Activated gamma-delta T cell treated with Interleukin-2 at 50 U/mL for 16 hours (primary cell): ENCODE data around the gene TSR3.
A peak's percentile ranks its signal among the peaks of the same experiment; 100 is the strongest.

Experiments
- DNase-seq: peaks from one replicate; pipeline ENCODE4 v3.0.0-alpha.2; 2020

Gene TSR3

GRCh38 chr16:1351582-1352362, at the start of gene TSR3, which contains the start of gene GNPTG:
Gene TSR3 (minus strand): TSS chr16:1351878. CDS start chr16:1351804, 74 bp downstream.
Gene GNPTG (plus strand): TSS chr16:1351931. CDS start chr16:1351966, 35 bp downstream.
- DNase-seq: peak; percentile 82

- no peak for DNase-seq
Observed at GRCh38 chr16:1401061-1401757, 49.5 kb upstream of the TSR3 start.

DNA sequence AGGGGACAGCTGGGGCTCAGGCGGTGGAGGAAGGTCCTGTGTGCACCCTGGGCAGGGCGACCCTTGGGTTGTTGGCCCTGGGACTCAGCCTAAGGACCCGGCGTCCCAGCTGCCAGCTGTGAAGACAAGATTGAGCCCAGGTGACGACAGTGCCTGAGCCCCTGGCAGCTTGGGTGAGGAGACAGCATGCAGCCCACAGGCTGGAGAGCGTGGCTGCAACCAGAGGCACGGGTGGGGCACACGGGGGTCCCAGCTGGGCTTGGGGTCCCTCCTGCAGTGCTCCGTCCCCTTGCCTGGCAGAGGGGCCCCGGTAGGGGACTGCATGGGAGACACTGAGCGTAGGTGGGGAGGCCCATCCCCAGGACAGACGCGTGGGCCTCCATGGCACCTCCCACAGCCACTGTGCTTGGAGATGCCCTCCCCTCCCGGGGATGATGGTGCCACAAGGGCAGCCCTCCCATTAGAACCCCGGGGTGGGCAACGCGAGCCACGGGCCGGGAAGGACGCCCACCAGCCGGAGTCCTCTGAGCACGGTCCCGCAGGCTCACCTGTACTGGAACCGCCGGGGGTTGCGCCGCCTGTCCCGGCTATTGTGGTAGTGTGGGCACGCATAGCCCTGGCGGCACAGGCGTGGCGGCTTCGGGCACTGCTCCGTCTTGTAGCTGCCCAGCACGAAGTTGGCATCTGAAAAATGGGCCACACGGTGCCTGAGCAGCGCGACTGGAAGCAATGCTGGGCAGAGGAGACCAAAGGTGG, 47.3 kb upstream of the TSR3 start:
- no peak for DNase-seq

- DNase-seq: no peak
Observed at GRCh38 chr16:1398351-1398750, 46.7 kb upstream of the TSR3 start.

DNA sequence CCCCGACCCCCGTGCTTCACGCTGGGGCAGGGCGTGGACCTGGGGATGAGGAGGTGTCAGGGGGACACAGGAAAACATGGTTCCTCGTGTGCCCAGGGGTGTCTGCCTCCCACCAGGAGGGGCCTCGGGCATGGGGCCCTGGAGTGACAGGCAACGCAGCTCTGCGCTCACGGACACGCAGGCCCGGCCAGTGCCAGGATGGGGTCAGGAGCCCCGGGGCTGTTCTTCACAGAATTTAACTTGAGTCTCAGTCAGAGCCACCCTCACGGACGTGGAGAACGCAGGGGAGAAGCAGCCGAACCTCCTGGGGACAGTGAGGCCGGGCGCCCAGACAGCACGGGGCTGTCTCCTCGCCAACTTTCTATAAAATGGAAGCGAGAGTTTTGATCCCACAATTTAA, 46.1 kb upstream of the TSR3 start:
- no peak for DNase-seq

DNA sequence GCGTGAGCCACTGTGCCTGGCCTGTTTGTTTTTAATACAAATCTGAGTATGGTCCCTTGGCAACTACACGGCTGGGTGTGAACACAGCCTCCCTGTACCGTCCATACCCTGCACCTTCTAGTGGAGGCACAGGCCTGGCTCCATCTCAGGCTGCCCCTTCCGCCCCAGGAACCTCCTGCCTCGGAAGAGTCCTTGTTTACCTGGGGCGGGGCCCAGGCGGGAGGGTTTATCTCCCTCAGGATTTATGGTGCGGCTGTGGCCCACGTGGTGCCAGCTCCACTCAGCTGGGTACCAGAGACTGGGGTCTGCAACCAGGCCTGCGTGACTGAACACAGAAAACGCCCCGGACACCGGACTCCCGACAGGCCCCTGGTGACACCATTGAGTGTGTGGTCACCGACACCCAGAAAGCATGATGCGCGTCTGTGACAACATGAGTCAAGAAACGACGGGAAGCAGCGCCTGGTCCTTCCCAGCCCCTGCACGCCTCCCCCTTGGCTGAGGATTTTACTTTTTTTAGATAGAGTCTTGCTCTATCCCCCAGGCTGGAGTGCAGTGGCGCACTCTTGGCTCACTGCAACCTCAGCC, 43.9 kb upstream of the TSR3 start:
- no peak for DNase-seq

DNA sequence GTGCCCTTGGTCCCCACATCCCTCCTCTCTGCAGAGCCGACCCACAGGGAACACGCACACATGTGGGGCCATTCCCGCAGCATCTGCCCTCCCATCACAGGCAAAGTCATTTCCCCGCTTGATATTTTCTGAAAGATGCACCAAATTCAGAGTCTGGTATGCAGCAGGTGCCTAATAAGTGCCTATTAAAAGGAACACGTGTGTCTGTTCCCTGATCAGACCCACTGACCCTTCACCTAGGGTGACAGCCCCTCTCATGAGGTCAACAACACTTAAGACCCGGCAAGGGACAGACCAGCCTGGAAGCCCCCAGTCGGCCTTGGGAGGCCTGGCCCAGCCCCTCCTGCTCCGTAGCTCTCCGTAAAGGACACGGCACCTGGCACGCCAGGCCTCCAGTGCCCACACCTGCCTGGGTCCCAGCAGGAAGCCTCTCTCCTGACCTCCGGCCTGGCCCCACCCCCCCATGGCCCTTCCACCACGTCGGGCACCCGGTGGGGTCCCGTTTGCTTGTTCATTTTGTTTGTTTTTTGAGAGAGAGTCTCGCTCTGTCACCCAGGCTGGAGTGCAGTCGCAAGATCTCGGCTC, 42.8 kb upstream of the TSR3 start:
- DNase-seq: no peak

DNA sequence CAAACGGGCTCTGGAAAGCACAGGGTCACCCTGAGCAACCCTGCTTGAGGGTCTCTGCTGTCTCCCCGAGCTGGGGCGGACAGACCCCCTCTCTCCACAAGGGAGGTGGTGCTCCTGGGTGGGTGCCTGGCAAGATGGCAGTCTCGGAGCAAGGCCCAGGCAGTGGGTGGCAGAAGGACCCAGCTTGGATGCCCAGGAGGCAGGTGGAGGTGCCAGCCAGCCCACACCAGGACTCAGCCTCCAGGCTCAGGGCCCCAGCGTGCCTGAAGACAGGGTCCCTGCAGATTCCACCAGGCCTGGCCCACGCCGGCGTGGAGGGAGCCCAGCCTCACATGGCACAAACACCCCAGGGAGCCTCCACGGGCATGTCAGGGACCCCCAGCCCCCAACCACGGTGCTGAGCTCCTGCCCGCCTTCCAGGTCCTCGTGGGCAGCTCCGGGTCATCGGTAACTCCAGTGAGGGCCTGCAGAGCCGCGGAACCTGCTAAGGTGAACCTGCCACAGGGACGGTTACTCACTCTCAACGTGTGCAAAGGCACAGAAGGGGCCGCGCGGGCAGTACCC, 42.0 kb upstream of the TSR3 start:
- no peak for DNase-seq

GRCh38 chr16:1392826-1393225, 41.1 kb upstream of the TSR3 start:
- no peak for DNase-seq

DNA sequence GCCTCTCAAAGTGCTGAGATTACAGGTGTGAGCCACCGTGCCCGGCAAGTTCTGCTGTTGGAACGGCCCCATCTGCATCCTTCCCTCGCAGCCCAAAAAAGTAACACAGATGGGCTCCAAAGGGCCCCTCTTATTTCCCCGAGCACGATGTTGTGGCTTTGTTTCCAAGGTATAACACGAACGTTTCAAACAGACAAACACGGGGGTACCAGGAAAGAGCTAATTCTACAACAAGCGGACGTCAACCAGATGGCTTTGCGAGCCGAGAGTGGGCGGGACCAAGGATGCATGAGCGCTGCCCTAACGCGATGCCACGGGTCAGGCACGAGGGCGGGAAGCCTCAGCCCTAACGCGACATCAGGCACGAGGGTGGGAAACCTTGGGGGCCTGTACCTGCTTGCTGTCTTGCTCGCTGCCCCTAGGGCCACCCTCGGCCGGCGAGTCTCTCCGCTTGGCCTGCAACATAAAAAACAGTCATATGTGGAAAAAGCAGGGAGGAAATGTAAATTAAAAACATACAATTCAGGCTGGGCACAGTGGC, 38.6 kb upstream of the TSR3 start:
- no peak for DNase-seq

DNA sequence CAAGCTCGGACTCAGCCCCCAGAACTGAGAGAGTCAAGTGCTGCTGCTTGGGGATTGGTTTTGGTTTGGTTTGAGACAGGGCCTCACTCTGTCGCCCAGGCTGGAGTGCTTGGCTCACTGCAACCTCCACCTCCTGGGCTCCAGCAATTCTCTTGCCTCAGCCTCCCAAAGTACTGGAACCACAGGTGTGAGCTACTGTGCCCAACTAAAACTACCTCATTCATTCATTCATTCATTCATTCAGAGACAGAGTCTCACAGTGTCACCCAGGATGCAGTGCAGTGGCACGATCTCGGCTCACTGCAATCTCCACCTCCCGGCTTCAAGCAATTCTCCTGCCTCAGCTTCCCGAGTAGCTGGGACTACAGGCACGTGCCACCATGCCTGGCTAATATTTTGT, 38.1 kb upstream of the TSR3 start:
- no peak for DNase-seq

- no peak for DNase-seq
Observed at GRCh38 chr16:1387331-1387730, 35.7 kb upstream of the TSR3 start.

- DNase-seq: no peak
Observed at GRCh38 chr16:1385232-1385631, 33.6 kb upstream of the TSR3 start.

DNA sequence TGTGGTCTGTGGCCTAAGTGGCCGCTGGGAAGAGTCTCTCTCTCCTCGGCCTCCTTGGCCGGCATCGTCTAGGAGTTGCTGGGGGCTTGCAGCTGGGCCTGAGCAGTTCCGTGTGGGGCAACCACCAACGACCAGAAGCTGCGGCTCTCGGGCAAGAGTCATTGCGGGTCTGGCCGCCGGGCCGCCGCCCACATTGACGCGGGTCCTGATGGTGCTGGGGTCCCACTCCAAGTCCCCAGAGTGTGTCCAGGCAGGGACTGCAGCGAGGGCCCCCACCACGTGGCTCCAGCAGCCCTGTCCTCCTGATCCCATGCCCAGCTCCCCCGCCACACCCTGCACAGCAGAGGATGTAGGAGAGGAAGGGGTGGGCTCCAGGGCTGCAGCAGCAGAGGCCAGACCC, 31.9 kb upstream of the TSR3 start:
- no peak for DNase-seq

DNA sequence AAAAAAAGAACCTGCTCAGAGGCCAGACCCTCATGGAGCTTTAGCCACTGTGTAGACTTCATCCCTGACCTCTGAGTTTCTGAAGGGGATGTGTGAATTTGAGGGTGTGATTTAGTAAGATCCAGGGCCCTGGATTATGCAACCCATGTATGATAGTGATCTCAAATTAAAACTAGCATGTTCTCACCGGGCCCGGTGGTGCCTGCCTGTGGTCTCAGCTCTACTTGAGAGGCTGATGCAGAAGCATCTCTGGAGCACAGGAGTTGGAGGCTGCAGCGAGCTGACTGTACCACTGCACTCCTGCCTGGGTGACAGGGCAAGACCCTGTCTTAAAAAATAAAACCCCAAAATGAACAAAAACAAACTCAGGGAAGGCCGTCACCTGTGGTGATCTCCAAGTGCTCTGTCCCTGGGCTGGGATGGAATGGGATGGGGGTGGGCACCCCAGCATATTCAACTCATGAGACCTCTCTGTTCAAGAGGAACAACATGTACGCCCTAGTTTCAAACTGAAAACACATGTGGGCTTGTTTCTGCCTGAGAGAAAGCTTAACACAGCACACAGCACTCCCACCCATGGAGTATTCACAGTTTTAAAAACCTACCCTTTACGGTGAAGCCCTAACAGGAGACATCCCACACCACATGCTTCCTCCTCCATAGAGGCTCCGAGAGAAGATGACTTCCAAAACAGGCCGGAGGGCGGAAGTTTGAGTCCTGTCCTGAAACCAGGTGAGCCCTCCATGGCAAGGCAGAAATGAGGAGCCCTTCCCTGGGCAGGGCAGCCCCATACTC, 30.1 kb upstream of the TSR3 start:
- no peak for DNase-seq

DNA sequence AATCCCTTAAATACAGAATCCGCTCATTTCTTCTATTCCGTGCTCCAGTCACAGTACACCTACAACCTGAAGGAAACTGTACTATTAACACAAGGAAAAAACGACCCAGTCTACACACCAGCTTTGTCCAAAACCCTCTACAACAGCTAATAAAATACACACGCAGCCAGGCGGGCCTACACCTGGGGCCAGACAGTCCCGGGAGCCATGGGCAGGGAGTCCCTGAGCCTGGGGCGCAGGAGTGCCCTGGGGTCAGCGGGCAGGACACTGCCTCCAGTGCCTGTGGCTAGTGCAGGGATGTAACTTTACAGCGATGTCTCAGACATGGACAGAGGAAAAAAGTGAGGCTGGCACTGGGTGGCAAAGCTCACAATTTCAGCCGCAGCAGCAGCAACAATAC, 28.5 kb upstream of the TSR3 start:
- DNase-seq: no peak

- peak; percentile 50 for DNase-seq
Observed at GRCh38 chr16:1379304-1380076, 27.8 kb upstream of the TSR3 start.

DNA sequence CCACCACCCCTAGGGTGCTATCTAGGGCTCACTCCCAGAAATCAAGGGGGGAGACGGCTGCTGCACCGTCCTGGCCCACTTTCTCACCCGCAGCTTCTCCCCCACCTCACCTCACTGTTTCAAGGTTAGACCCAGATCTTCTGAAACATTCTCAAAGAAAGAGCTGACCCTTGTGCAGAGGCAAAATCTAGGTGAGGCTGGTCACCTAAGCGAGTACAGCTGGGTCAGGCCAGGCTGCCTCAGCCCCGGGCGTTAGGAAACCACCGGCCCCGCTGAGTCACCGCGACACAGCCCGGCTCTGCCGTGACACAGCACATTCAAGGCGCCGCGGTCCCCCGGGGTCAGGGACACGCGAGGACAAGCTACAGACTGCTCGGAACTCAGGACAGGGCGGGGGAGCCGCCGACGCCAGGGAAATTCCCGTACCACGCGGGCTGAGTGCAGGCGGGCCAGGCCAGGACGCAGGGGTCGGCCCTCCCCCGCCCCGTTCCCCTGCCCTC, 27.2 kb upstream of the TSR3 start:
- DNase-seq: peak; percentile 45

DNA sequence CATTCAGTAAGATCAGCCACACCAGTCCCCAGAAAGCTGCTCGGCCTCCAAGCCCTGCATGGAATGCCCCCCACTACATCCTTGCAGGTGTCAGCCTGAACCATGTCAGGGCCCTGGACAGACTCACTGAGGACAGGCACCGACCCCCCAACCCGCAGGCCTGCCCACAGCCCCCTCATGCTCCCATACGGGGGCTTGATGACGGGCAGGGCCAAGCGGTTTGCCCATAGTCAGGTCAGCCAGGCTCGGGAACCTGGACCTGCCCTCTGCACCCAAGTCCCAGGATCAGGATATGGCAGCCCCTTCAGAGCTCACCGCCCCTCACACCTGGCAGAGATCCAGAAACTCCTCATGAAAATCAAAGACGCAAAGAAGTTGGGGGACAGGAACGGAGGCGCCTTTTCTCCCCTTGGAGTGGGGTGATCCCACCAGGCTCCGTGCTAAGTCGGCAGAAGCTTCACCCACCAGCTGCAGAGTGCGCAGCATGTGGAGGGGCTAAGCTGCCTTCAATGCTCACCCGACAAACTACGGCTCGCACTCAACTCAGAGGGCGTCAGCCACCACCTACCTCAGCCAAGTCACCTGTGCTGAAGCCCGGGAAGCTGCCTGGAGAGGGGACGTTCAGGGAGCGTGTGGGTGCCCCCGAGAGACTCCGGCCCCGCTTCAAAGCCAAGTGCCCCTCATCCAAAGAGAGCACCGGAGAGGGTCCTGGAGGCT, 26.6 kb upstream of the TSR3 start:
- no peak for DNase-seq
